Stimulated activated CD8-positive, alpha-beta memory T cell treated with anti-CD3 and anti-CD28 coated beads, Interleukin-7, amount 100 ng/mL, for 1 hour (primary cell): ENCODE results near the gene WDR36.

Experiments
- DNase-seq, 2 donors: peaks; one replicate each; pipeline ENCODE4 v3.0.0-alpha.2; 2020; ENCODE audit warnings: low read depth in 2 of 2

WDR36 gene

GRCh38 chr5:111092062-111092853 is at the start of gene WDR36:
TSS of gene WDR36 (plus strand) at chr5:111092348. CDS start at chr5:111092457, 109 bp downstream.
- peak; percentile 75 to 80 for DNase-seq

DNA sequence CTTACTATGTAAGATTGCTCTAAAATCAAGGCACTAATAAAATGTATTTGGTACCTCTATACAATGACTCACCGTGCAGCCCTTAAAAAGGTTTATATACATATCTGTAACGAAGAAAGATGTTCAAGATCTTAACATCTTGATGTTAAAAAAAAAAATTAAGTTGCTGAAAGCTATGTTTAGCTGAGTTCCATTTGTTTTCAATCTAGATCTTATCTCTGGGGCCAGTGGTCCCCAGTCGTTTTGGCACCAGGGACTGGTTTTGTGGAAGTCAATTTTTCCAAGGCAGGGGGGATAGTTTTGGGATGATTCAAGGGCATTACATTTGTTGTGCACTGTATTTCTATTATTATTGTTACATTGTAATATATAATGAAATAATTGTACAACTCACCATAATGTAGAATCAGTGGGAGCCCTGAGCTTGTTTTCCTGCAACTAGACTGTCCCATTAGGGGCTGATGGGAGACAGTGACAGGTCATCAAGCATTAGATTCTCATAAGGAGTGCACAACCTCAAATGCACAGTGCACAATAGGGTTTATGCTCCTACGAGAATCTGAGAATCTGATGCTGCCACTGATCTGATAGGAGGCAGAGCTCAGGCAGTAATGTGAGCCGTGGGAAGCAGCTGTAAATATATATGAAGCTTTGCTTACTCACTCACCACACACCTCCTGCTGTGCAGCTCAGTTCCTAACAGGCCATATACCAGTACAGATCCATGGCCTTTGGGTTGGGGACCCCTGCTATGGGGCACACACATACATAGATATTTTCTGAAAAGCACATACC is 48.2 kb upstream of the WDR36 start:
- DNase-seq = no peak

DNA sequence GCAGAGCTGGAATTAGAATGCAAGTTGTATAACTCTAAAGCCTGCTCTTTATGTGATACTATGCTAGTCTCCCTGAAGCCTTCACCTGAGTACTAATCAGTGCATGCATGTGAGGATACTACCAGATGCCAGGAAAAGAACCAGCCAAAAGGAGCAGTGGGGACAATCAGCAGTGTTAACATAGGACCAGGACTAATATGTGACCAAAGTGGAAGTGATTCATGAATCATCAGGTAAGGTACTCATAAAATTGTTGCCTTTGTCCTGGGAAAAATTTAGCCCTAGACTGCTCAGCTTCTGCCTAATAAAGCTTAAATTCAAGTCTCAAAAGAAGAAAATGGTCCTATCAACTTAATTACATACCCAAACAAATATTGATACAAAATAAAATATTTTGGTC is 34.1 kb upstream of the WDR36 start:
- no peak for DNase-seq

GRCh38 chr5:111060169-111060568 is 32.0 kb upstream of the WDR36 start:
- no peak for DNase-seq

DNA sequence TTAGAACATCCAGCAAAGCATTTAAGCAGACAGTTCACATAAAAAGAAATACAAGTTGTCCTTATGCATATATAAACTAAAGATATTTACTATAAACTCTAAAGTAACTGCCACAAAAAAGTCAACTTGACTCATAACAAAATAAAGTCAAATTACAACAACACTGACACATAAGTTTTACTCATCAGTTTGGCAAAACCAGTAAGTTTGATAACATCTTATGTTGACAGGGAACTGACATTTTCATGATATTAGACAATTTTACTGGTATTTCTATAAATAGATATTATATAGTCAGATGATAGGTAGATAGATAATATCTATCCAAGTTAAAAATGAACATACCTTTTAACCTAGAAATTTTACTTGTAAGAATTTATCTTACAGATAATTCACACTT is 30.5 kb upstream of the WDR36 start:
- DNase-seq = no peak

- DNase-seq = no peak
Observed at GRCh38 chr5:111063709-111064322, 28.3 kb upstream of the WDR36 start.

DNA sequence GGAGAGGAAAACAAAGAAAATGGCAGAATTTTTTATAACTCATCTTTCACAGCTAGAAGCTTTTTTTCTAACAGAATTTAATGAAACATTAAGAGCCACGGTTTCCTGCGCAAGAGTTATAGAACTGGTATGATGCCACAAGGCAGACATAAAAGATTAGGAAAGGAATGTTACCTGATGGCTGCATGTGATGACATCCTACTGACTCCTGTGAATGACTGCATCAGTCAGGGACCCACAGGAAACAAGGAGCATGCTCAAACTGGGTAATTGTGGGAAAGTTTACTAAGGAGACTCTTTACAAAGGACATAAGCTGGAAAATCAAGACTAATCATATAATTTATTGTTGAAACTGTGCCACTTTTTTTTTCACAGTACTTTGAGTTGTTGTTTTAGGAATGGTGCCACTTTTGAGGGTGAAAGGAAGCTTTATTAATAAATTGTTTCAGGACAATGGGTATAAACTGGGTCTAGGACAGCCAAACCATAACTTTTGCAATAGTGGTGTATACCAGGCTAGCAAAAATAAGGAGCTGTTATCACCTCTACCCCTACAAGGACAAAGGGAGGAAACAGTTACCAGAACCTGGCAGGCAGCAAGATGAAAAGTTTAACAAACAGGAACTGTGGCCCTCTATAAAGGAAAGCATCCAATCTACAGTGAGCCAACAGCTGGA is 25.7 kb upstream of the WDR36 start:
- no peak for DNase-seq

DNA sequence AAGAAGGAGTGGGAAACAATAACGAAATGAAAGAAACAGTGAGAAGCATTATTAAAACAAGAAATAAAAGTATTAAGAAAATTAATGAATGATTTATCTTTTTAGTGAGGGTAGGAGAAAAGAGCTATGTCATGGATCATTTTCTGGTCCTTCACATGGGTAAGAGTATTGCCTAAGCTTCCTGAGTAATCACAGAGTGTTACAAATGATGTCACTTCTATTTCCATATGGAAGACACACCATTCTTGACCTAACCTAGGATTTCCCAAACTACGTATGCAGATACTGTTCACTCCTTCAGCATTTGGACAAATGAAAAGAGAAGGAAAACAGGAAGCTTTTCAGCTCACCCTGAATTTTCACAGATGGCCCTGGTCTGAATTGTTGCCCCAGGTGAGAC is 23.9 kb upstream of the WDR36 start:
- DNase-seq = no peak

DNA sequence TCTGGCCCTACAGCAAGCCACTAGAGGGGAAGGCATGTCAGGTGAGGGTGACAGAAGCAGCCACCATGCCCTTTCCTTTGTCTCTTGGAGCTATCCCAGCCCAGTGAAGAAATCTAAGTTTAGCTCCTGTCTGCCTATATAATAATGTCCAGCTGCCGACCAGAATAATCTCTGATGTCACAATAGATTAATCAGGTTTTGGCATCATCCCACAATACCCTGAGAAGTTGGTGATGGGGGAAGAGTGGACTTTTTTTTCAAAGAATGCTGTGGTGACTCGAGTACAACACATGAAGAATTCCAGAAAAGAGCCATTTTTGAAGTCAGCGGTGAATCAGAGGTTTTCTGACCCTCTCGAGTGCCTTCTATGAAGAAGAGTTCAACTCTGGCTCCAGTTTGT is 22.3 kb upstream of the WDR36 start:
- no peak for DNase-seq

GRCh38 chr5:111070272-111071134 is 21.6 kb upstream of the WDR36 start:
- no peak for DNase-seq

DNA sequence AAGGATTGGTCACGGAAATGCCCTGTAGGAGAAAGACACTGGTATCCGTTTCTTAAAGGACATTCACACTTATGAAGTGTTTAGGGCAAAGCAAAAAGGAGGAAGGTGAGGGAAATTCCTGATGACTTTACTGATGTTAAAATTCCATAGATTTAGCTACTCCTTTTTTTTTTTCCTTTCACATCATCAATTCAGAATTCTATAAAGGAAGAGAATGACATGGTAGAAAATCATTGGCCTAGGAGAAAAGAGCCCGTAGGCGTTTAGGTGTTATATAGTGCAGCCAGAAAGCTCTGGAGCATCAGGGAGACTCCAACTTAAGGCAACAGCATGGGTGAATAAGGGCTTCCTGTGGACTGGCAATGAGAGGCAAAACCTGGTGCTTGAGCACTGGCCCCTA is 20.7 kb upstream of the WDR36 start, which contains the start of gene TSLP:
TSS of gene TSLP (plus strand) at position 301 of the 400 bp plus-strand sequence. CDS start 178 bp downstream, outside the sequence.
- no peak for DNase-seq

GRCh38 chr5:111072949-111073682 is 19.0 kb upstream of the WDR36 start:
- peak in 1 of 2 donors; percentile 35 for DNase-seq

DNA sequence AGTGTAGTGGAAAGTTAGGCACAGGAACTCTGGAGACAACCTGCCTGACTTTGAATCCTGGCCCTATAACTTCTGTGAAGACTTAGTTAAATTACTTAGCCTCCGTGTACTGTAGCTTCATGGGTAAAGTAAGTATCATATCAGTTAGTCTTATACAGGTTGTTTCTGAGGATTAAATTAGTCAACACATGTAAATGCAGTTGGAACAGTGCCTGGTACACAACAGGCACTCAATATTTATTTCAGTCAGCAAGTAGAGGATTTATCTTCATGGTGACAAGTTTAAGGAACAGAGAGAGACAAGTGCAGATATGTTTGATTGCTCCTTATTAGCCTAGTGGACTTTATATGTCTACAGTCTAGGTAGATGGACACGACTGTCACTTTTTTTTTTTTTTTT is 17.9 kb upstream of the WDR36 start:
- no peak for DNase-seq

DNA sequence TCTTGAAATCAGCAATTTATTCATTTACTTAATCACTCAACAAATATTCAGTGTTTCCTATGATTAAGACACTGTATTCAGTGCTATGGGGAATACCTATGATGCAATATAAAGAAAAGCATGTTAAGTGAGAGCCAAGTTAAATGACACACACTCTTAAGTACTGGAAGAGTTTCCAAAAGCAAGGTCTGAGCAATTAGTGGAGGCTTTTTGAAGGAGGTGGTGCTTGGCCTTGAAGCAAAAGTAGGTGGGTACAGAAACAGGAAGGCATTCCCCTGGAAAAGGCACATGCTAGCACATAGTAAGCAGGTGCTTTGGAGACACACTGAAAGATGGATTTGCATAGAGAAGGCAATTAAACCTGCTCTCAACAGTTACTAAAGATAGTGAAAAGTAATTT is 16.6 kb upstream of the WDR36 start:
- no peak for DNase-seq

DNA sequence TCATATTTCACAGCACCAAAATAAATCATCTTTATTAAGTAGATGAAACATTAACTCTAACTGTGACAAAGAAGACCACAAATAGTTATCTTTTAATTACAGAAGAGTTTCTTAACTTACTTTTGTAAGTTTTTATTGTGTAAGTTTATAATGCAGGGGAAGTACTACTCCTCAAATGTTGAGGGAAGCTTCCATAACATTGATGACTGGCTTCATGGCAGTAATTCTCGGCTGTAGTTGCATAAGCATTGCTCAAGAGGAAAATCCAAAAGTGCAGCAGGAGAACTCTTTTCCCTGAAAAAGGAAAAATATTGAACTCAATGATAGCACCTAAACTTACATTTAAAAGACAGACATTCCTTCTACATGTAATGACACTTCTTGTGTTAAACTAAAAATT is 16.1 kb upstream of the WDR36 start:
- DNase-seq = no peak

DNA sequence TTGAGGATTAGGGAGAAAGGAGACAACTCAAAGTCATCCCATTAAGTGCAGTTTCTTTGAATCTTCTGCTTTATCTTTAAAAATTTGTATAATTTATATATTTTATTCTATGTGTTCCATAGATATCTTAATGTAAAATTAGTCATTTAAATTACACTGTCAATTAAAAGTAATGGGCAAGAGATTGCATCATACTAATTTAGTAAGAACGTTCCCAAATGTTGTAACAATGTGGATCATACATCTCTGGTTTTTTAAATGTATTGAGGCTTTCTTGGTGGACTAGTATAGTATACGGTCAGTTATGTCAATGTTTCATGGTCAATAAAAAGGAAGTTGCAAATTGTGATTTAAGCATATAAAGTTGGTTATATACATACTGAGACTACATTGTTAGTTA is 14.5 kb upstream of the WDR36 start:
- DNase-seq = no peak

DNA sequence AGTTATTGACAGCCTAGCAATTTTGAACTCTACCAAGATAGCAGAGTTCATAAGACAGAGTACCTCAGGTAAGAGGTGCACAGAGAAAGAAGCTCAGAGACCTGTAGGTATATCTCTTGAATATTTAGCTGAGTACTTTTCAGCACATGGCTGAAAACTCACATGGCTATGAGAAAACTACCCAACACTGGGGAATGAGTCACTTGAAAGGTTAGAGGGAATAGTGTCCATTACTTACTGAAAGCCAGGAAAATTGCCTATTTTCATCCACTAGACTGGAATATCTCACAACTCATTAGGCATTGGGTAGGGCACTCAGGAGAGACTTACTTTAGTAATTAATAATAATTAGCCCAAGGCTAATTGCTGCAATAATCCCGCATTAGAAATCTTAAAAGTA is 12.3 kb upstream of the WDR36 start:
- no peak for DNase-seq

DNA sequence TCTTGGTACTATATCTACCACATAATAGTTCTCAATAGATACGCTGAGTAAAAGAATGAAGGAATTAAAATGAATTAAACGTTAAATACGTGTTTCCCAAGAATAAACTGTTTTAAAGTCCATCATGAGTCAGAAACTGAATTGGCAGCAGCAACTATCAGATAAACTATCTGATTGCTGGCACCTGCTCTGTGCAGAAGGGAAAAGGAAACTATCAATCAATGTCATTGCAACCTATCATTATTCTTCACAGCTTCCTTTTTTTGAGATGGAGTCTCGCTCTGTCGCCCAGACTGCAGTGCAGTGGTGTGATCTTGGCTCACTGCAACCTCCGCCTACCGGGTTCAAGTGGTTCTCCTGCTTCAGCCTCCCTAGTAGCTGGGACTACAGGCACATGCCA is 8.8 kb upstream of the WDR36 start:
- no peak for DNase-seq

DNA sequence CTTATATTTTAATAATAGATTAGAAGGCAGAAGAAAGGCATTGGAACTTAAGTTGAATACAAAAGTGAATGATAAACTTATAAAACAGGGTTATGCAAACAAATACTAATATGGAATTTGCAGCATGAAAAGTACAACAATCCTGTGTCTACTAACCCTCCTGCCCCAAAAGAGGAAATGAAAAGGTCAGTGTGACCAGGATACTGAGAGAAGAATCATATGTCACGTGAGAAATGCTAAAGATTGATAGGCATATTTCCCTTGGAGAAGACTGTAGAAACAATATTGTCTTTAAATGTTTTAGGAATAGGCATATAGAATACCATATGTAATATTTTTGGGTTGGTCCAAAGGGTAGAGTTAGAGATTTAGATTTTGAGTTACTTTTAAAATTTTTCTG is 3.8 kb downstream of the WDR36 start:
- DNase-seq = no peak

GRCh38 chr5:111099058-111099778 is 7.1 kb downstream of the WDR36 start:
- no peak for DNase-seq
